Activated CD8-positive, alpha-beta memory T cell treated with anti-CD3 and anti-CD28 coated beads, Interleukin-2, amount 50 U/mL, for 1 hour (primary cell): ENCODE data around the gene PCDHB9.
"Not testable (repeated sequence)": the region's sequence is repeated elsewhere in the genome, so short reads cannot be mapped to it uniquely, and the experiment has no call there.

Experiments
- DNase-seq: peaks from one replicate; pipeline ENCODE4 v3.0.0-alpha.2; 2020; ENCODE audit errors: extremely low read depth

PCDHB9 gene

DNA sequence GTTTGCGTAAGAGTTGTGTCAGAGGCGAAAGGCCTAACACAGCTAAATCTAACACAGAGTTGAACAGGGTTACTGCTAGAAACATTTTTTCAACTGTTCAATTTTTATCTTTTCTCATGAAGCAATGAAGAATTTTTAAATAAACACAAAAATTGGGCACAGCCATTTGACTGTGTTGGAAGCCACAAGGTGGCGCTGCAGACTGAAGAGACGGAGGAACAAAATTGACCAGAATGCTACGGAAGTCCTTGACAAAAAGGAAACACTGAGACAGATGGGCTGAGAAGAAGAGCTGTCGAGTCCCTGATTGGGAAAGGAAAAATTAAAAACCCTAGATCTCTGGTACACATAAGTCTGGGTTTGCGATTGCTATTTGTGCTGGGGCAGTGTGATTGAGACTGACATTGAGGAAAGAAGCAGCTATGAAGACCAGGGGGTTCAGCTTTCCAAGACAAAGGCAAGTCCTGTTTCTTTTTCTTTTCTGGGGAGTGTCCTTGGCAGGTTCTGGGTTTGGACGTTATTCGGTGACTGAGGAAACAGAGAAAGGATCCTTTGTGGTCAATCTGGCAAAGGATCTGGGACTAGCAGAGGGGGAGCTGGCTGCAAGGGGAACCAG lies at the start of gene PCDHB9:
PCDHB9 (plus strand) TSS at position 265 of the 616 bp plus-strand sequence; CDS start at position 423, 158 bp downstream.
- DNase-seq, result no peak

DNA sequence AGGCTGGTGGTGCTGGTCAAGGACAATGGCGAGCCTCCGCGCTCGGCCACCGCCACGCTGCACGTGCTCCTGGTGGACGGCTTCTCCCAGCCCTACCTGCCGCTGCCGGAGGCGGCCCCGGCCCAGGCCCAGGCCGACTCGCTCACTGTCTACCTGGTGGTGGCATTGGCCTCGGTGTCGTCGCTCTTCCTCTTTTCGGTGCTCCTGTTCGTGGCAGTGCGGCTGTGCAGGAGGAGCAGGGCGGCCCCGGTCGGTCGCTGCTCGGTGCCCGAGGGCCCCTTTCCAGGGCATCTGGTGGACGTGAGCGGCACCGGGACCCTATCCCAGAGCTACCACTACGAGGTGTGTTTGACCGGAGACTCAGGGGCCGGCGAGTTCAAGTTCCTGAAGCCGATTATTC lies 49.6 kb upstream of the PCDHB9 start:
- DNase-seq, result not testable (repeated sequence)

DNA sequence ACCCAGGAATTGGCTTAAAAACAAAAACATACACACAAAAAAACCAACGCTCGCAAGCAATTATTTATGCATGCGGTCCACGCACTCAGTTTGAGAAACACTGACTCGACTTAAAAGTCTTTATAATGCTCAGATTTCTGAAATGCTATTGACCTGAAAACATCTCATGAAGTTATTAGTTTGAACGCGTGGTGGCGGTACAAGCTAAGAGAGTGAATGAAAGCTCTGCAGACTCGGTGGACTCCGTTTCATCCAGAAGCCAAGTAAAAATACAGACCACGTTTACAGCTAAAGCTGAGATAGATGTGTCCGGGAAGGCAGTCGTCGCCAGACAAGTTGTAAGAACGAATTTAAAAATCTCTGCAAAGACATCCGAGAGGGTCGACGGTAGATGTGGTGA lies 37.1 kb upstream of the PCDHB9 start, which contains the start of gene PCDHB6:
PCDHB6 (plus strand) TSS at position 246 of the 400 bp plus-strand sequence. CDS start 201 bp downstream, outside the sequence.
- no peak for DNase-seq

DNA sequence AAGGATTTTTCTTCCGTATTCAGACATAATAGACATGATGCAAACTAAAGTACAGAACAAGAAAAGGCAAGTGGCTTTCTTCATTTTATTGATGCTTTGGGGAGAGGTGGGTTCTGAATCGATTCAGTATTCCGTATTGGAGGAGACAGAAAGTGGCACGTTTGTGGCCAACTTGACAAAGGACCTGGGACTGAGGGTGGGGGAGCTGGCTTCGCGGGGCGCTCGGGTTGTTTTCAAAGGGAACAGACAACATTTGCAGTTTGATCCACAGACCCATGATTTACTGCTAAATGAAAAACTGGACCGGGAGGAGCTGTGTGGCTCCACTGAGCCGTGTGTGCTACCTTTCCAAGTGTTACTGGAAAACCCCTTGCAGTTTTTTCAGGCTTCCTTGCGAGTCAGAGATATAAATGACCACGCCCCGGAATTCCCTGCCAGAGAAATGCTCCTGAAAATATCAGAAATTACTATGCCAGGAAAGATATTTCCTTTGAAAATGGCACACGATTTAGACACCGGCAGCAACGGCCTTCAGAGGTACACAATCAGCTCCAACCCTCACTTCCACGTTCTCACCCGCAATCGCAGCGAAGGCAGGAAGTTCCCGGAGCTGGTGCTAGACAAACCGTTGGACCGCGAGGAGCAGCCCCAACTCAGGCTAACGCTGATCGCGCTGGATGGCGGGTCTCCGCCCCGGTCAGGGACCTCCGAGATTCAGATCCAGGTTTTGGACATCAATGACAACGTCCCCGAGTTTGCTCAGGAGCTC lies 36.6 kb upstream of the PCDHB9 start:
- no peak for DNase-seq

DNA sequence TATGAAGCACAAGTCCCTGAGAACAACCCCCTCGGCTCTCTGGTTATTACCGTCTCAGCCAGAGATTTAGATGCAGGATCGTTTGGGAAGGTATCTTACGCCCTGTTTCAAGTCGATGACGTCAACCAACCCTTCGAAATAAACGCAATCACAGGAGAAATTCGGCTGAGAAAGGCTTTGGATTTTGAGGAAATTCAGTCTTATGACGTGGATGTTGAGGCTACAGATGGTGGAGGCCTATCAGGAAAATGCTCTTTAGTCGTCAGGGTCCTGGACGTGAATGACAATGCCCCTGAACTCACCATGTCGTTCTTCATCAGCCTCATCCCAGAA lies 36.0 kb upstream of the PCDHB9 start:
- no peak for DNase-seq

DNA sequence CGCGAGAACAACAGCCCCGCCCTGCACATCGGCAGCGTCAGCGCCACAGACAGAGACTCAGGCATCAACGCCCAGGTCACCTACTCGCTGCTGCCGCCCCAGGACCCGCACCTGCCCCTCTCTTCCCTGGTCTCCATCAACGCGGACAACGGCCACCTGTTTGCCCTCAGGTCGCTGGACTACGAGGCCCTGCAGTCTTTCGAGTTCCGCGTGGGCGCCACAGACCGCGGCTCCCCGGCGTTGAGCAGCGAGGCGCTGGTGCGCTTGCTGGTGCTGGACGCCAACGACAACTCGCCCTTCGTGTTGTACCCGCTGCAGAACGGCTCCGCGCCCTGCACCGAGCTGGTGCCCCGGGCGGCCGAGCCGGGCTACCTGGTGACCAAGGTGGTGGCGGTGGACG lies 35.3 kb upstream of the PCDHB9 start:
- DNase-seq, result not testable (repeated sequence)

DNA sequence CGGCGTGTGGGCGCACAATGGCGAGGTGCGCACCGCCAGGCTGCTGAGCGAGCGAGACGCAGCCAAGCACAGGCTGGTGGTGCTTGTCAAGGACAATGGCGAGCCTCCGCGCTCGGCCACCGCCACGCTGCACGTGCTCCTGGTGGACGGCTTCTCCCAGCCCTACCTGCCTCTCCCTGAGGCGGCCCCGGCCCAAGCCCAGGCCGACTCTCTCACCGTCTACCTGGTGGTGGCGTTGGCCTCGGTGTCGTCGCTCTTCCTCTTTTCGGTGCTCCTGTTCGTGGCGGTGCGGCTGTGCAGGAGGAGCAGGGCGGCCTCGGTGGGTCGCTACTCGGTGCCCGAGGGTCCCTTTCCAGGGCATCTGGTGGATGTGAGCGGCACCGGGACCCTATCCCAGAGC lies 34.9 kb upstream of the PCDHB9 start:
- DNase-seq, result not testable (repeated sequence)

DNA sequence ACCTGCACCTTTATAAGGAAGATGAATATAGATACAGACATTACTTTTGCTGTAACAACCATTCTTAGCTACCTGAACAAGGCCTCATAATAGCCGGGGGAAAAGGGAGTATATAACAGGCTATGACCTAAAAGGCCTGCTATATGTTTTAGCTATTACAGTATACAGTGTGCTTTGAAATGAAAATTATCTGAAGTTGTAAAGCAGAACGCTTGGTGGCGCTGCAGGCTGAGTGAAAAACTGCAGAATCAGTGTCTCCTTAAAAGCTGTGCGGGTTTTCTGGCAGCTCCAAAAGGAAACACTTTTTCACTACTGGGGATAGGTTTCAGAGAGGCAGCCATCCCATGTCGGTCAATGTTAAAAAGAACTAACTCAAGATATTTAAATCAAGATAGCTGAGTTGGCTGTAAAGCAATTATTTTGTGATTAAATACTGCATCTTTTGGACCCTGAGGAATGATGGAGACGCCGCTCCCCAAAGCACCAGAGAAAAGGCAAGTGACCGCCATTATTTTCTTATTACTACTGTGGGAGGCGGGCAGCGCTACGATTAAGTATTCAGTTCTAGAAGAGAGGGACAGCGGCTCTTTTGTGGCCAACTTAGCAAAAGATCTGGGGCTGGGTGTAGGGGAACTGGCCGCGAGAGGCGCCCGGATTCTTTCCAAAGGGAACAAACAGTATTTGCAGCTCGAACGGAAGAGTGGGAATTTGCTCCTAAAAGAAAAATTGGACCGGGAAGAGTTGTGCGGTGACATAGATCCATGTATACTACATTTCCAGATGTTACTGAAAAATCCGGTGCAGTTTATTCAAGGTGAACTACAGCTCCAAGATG lies 31.2 kb upstream of the PCDHB9 start:
- DNase-seq, result no peak

DNA sequence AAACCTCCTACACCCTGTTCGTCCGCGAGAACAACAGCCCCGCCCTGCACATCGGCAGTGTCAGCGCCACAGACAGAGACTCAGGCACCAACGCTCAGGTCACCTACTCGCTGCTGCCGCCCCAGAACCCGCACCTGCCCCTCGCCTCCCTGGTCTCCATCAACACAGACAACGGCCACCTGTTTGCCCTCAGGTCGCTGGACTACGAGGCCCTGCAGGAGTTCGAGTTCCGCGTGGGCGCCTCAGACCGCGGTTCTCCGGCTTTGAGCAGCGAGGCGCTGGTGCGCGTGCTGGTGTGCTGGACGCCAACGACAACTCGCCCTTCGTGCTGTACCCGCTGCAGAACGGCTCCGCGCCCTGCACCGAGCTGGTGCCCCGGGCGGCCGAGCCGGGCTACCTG lies 29.6 kb upstream of the PCDHB9 start:
- not testable (repeated sequence) for DNase-seq

DNA sequence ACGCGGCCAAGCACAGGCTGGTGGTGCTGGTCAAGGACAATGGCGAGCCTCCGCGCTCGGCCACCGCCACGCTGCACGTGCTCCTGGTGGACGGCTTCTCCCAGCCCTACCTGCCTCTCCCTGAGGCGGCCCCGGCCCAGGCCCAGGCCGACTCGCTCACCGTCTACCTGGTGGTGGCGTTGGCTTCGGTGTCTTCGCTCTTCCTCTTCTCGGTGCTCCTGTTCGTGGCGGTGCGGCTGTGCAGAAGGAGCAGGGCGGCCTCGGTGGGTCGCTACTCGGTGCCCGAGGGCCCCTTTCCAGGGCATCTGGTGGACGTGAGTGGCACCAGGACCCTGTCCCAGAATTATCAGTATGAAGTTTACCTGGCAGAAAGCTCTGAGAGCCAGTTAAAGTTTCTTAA lies 29.1 kb upstream of the PCDHB9 start:
- DNase-seq, result not testable (repeated sequence)

DNA sequence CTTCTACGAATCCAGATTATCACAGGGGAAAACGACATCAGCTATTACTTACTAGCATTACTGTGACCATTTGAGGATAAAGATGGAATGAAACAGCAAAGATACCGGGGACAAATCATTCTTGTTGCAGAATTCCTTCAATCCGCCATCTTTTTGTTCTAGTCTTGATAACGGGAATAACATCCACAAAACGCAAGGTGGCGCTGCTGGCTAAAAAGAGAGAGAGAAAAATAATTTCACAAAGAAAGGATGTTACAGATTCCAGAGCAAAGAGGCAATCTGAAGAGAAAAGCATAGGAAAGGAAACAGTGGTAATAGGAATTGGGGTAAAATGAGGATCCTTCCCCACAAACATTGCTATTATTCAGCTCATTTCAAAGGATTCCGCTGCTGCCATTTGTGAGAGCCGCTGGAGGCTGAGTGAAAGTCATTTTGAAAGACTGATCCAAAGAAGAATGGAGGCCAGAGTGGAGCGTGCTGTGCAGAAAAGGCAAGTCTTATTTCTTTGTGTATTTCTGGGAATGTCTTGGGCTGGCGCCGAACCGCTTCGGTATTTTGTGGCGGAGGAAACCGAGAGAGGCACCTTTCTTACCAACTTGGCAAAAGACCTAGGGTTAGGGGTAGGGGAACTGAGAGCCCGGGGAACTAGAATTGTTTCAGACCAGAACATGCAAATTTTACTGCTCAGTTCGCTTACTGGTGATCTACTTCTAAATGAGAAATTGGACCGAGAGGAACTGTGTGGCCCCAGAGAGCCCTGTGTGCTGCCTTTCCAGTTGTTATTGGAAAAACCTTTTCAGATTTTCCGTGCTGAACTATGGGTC lies 14.4 kb upstream of the PCDHB9 start, which contains the start of gene PCDHB7:
PCDHB7 (plus strand) TSS at position 264 of the 824 bp plus-strand sequence; CDS start at position 456, 192 bp downstream.
- DNase-seq, result no peak

DNA sequence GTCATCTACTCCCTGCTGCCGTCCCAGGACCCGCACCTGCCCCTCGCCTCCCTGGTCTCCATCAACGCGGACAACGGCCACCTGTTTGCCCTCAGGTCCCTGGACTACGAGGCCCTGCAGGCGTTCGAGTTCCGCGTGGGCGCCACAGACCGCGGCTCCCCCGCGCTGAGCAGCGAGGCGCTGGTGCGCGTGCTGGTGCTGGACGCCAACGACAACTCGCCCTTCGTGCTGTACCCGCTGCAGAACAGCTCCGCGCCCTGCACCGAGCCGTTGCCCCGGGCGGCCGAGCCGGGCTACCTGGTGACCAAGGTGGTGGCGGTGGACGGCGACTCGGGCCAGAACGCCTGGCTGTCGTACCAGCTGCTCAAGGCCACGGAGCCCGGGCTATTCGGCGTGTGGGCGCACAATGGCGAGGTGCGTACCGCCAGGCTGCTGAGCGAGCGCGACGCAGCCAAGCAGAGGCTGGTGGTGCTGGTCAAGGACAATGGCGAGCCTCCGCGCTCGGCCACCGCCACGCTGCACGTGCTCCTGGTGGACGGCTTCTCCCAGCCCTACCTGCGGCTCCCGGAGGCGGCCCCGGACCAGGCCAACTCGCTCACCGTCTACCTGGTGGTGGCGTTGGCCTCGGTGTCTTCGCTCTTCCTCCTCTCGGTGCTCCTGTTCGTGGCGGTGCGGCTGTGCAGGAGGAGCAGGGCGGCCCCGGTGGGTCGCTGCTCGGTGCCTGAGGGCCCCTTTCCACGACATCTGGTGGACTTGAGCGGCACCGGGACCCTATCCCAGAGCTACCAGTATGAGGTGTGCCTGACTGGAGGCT lies 12.5 kb upstream of the PCDHB9 start:
- DNase-seq, result not testable (repeated sequence)

DNA sequence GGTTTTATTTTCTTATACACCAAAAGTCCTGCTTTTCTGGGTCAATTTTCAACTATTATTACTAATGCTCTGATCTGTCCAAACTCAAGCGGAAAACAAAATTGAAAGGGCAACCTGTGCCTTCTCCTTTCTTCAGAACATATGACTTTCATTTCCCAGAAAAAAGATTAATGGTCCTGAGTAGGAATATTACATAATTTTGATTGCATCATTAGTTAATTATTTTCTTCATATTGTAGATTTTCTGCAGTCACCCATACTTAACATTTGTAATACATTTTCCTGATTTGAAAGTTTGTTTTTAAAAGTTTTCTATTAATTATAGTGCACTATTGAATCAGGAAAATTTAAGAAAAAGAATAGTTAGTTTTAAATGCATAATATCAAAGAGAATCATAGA lies 11.0 kb upstream of the PCDHB9 start:
- DNase-seq, result no peak

DNA sequence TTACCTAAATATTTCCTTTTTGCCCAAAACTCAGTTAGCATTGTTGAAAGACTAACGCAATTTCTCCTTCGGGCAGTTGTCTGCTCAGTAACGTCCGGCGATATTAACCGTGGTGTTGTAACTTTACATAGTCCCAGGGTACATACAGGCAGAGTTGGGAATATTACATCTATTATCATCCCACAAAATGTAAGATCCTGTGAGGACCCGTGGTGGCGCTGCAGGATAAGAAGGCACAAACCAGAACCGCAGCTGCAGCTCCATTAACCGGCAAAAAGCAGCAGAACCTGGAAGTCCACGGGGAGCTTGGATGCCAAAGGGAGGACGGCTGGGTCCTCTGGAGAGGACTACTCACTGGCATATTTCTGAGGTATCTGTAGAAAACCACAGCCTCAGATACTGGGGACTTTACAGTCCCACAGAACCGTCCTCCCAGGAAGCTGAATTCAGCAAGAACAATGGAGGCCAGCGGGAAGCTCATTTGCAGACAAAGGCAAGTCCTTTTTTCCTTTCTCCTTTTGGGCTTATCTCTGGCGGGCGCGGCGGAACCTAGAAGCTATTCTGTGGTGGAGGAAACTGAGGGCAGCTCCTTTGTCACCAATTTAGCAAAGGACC lies 9.3 kb upstream of the PCDHB9 start, which contains the start of gene PCDHB8:
PCDHB8 (plus strand) TSS at position 214 of the 615 bp plus-strand sequence; CDS start at position 459, 245 bp downstream.
- DNase-seq, result not testable (repeated sequence)

DNA sequence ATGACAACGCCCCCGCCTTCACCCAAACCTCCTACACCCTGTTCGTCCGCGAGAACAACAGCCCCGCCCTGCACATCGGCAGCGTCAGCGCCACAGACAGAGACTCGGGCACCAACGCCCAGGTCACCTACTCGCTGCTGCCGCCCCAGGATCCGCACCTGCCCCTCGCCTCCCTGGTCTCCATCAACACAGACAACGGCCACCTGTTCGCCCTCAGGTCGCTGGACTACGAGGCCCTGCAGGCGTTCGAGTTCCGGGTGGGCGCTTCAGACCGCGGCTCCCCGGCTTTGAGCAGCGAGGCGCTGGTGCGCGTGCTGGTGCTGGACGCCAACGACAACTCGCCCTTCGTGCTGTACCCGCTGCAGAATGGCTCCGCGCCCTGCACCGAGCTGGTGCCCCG lies 7.6 kb upstream of the PCDHB9 start:
- not testable (repeated sequence) for DNase-seq

DNA sequence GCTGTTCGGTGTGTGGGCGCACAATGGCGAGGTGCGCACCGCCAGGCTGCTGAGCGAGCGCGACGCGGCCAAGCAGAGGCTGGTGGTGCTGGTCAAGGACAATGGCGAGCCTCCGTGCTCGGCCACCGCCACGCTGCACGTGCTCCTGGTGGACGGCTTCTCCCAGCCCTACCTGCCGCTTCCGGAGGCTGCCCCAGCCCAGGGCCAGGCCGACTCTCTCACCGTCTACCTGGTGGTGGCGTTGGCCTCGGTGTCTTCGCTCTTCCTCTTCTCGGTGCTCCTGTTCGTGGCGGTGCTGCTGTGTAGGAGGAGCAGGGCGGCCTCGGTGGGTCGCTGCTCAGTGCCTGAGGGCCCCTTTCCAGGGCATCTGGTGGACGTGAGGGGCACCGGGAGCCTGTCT lies 7.1 kb upstream of the PCDHB9 start:
- DNase-seq, result not testable (repeated sequence)

DNA sequence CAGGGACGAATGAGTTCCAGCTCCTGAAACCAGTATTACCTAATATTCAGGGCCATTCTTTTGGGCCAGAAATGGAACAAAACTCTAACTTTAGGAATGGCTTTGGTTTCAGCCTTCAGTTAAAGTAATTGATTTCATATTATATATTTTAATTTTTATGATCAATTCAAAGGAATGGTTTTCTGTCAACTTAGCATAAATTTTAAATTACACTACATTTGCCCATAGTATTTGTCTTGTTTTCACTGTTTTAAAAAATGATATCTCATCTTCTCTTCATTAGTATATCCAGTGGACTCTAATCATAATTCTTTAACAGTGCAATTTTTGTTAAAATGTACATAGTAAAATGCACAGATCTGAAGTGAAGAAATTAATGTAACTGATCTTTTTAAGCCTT lies 6.6 kb upstream of the PCDHB9 start:
- DNase-seq, result no peak

DNA sequence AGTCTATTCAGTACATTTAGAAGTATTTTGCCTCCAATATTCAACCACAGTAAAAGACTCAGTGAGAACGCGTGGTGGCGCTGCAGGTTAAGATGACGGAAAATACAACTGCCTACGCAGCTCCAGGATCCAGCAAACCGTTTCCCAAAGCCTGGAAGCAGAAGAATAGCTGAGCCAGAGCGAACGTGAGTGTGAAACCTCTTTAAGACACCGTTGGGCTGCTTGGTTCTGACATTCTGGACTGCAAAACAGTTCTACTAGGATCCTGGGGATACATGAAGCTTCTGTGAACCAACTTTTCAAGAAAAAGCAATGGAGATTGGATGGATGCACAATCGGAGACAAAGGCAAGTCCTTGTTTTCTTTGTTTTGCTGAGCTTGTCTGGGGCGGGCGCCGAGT lies 4.7 kb upstream of the PCDHB9 start, which contains the start of gene PCDHB16:
PCDHB16 (plus strand) TSS at position 140 of the 400 bp plus-strand sequence; CDS start at position 313, 173 bp downstream.
- no peak for DNase-seq

DNA sequence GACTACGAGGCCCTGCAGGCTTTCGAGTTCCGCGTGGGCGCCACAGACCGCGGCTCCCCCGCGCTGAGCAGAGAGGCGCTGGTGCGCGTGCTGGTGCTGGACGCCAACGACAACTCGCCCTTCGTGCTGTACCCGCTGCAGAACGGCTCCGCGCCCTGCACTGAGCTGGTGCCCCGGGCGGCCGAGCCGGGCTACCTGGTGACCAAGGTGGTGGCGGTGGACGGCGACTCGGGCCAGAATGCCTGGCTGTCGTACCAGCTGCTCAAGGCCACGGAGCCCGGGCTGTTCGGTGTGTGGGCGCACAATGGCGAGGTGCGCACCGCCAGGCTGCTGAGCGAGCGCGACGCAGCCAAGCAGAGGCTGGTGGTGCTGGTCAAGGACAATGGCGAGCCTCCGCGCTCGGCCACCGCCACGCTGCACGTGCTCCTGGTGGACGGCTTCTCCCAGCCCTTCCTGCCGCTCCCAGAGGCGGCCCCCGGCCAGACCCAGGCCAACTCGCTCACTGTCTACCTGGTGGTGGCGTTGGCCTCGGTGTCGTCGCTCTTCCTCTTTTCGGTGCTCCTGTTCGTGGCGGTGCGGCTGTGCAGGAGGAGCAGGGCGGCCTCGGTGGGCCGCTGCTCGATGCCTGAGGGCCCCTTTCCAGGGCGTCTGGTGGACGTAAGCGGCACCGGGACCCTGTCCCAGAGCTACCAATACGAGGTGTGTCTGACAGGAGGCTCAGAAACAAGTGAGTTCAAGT lies 2.7 kb upstream of the PCDHB9 start:
- DNase-seq, result not testable (repeated sequence)
